Measurements from ENCODE around the gene ZBTB44. TPM values are rescaled to one million over a fixed set of nuclear protein-coding genes. Genes with fewer than 3 reads are reported as not detected.
A peak's percentile ranks its signal among the peaks of the same experiment; 100 is the strongest.

ZBTB44 gene, protein sequence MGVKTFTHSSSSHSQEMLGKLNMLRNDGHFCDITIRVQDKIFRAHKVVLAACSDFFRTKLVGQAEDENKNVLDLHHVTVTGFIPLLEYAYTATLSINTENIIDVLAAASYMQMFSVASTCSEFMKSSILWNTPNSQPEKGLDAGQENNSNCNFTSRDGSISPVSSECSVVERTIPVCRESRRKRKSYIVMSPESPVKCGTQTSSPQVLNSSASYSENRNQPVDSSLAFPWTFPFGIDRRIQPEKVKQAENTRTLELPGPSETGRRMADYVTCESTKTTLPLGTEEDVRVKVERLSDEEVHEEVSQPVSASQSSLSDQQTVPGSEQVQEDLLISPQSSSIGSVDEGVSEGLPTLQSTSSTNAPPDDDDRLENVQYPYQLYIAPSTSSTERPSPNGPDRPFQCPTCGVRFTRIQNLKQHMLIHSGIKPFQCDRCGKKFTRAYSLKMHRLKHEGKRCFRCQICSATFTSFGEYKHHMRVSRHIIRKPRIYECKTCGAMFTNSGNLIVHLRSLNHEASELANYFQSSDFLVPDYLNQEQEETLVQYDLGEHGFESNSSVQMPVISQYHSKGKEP
- total RNA-seq: 10 to 100 TPM; 48.4 to 68.1 (median 65.2) TPM
- 71.3 TPM for total RNA-seq (2013)
- total RNA-seq: 73.8 to 216 (median 117) reads per million in 29 experiments

DNA sequence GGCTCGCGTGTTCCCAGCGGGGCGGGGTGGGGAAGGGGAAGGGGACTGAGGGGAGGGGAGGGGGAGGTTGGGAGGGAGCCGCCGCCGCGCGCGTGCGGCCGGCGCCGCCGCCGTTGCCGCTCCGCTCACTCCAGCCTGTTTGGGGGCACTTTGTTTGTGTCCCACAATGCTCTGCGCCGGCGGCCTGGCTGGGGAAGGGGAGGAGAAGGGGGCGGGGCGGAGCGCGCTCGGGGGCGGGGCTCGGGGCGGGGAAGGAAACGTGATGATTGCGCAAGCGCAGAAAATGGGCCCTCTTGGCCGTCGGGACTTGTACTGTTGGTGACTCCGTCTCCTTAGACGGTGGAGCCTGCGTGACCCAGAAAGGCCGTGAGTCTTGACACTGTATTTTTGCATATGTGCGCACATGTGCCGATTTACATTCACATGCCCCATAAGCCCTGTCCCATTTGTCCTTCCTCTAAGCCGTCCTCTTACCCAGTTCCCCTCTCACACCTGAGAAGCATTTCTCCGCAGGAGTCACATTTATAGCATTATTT, at the start of gene ZBTB44:
Gene ZBTB44 (minus strand): TSS at position 168 of the 536 bp plus-strand sequence. CDS start 53,044 bp downstream, outside the sequence.
- Histone ChIP-seq H3K9me3 (no peaks in the 10 kb centered on the region), H3K36me3 (ENCODE audit: control insufficient read depth in 2 of 2, extremely low read depth in 1 of 2, insufficient read depth in 1 of 2, low read length in 1 of 2) (no peaks in the 10 kb centered on the region), H3K4me1 (ENCODE audit: control insufficient read depth in 1 of 2, extremely low read depth in 1 of 2, insufficient read depth in 2 of 2, low read length in 2 of 2) (peaks cover 16 to 22% of the 10 kb centered on the region in 2 experiments), H3K27me3 (replicated peaks in 1 of 2; ENCODE audit: control insufficient read depth in 2 of 2, extremely low read depth in 1 of 2, insufficient read depth in 2 of 2, low read length in 1 of 2) (no peaks in the 10 kb centered on the region), H3K27ac (ENCODE audit: low read length) (peak within 1 kb of the TSS; percentile 81), H3K4me3 (ENCODE audit: control insufficient read depth in 1 of 2, extremely low read depth in 1 of 2, low read length in 1 of 2) (peak within 1 kb of the TSS; percentile 78 to 89)
- peak within 1 kb of the TSS; percentile 81 to 92 (median 86) for H3K4me3 Mint-ChIP-seq
- H3K27ac Mint-ChIP-seq: peak within 1 kb of the TSS; percentile 96 to 98
- no peaks in the 10 kb centered on the region for H3K27me3 Mint-ChIP-seq
- ChIA-PET CTCF (interaction anchor here in 1 of 2 donors (0.6 to 0.7 kb wide), 4 partner anchors 18 to 228 kb away, joined by 3 to 4 read pairs (median 3); no protein-coding TSS in a partner anchor), POLR2A (interaction anchor here in 1 of 2 donors (0.6 kb wide), 2 partner anchors 118 to 184 kb away, joined by 3 to 5 read pairs; no protein-coding TSS in a partner anchor)
- ATAC-seq (replicated peaks in 1 of 4): peak; percentile 76 to 86 (median 80)
- WGBS (ENCODE audit: insufficient coverage): 0% methylated on average over 14 of the region's 42 CpGs
- H3K36me3 Mint-ChIP-seq: no peaks in the 10 kb centered on the region
- peaks cover 45 to 47% (median 45%) of the 10 kb centered on the region in 3 donors for H3K4me1 Mint-ChIP-seq
- peak; percentile 79 to 95 (median 89) for DNase-seq
- no peaks in the 10 kb centered on the region for H3K9me3 Mint-ChIP-seq

- Mint-ChIP-seq H3K9me3 (peaks cover 13 to 28% (median 19%) of the 10 kb centered on the region in 3 donors), H3K36me3 (peaks cover 4% of the 10 kb centered on the region), H3K4me1 (no peaks in the 10 kb centered on the region), H3K27me3 (no peaks in the 10 kb centered on the region), H3K27ac (no peak overlapping the region), H3K4me3 (no peak overlapping the region)
- no peak for DNase-seq
- ChIA-PET CTCF (interaction anchor here in 1 of 2 donors (0.7 kb wide), 1 partner anchor 199 kb away, joined by 3 read pairs; no protein-coding TSS in a partner anchor), POLR2A (no interaction called here)
- H3K27me3 ChIP-seq (replicated peaks in 1 of 2; ENCODE audit: control insufficient read depth in 2 of 2, extremely low read depth in 1 of 2, insufficient read depth in 2 of 2, low read length in 1 of 2): peaks cover 0 to 3% of the 10 kb centered on the region in 2 experiments
- H3K27ac ChIP-seq (ENCODE audit: low read length): no peak overlapping the region
- H3K4me3 ChIP-seq (ENCODE audit: control insufficient read depth in 1 of 2, extremely low read depth in 1 of 2, low read length in 1 of 2): no peak overlapping the region
- peaks cover 3% of the 10 kb centered on the region for H3K9me3 ChIP-seq
- H3K36me3 ChIP-seq (ENCODE audit: control insufficient read depth in 2 of 2, extremely low read depth in 1 of 2, insufficient read depth in 1 of 2, low read length in 1 of 2): peaks cover 0 to 4% of the 10 kb centered on the region in 2 donors
- no peaks in the 10 kb centered on the region for H3K4me1 ChIP-seq (ENCODE audit: control insufficient read depth in 1 of 2, extremely low read depth in 1 of 2, insufficient read depth in 2 of 2, low read length in 2 of 2)
- no peak for ATAC-seq (replicated peaks in 1 of 4)
Measured at GRCh38 chr11:130359419-130359818, 44.7 kb upstream of the ZBTB44 start.

GRCh38 chr11:130358398-130358797, 43.7 kb upstream of the ZBTB44 start:
- Histone ChIP-seq H3K36me3 (ENCODE audit: control insufficient read depth in 2 of 2, extremely low read depth in 1 of 2, insufficient read depth in 1 of 2, low read length in 1 of 2) (peaks cover 0 to 4% of the 10 kb centered on the region in 2 donors), H3K9me3 (peaks cover 3% of the 10 kb centered on the region), H3K27ac (ENCODE audit: low read length) (no peak overlapping the region), H3K4me3 (ENCODE audit: control insufficient read depth in 1 of 2, extremely low read depth in 1 of 2, low read length in 1 of 2) (no peak overlapping the region), H3K4me1 (ENCODE audit: control insufficient read depth in 1 of 2, extremely low read depth in 1 of 2, insufficient read depth in 2 of 2, low read length in 2 of 2) (no peaks in the 10 kb centered on the region), H3K27me3 (replicated peaks in 1 of 2; ENCODE audit: control insufficient read depth in 2 of 2, extremely low read depth in 1 of 2, insufficient read depth in 2 of 2, low read length in 1 of 2) (peaks cover 0 to 3% of the 10 kb centered on the region in 2 experiments)
- Mint-ChIP-seq H3K27me3 (no peaks in the 10 kb centered on the region), H3K27ac (no peak overlapping the region), H3K36me3 (peaks cover 4% of the 10 kb centered on the region), H3K4me1 (no peaks in the 10 kb centered on the region), H3K9me3 (peaks cover 13 to 29% (median 19%) of the 10 kb centered on the region in 3 donors), H3K4me3 (no peak overlapping the region)
- ChIA-PET POLR2A (no interaction called here), CTCF (no interaction called here)
- no peak for ATAC-seq (replicated peaks in 1 of 4)
- DNase-seq: no peak

DNA sequence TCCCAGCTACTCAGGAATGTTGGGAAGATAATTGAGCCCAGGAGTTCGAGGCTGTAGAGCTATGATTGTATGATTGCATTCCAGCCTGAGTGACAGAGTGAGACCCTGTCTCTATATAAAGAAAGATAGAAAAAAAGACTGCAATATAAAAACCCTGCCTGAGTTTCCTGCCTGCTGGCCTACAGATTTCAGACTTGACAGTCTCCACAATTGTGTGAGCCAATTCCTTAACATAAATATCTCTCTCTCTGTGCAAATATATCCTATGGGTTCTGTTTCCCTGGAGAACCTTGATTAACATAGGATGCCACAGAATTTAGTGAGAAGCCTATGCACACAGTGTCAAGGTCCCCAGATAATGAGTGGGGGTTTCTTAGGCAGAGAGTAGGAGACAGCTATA, 32.5 kb upstream of the ZBTB44 start:
- Histone ChIP-seq H3K4me3 (ENCODE audit: control insufficient read depth in 1 of 2, extremely low read depth in 1 of 2, low read length in 1 of 2) (no peak overlapping the region), H3K27ac (ENCODE audit: low read length) (no peak overlapping the region), H3K36me3 (ENCODE audit: control insufficient read depth in 2 of 2, extremely low read depth in 1 of 2, insufficient read depth in 1 of 2, low read length in 1 of 2) (no peaks in the 10 kb centered on the region), H3K4me1 (ENCODE audit: control insufficient read depth in 1 of 2, extremely low read depth in 1 of 2, insufficient read depth in 2 of 2, low read length in 2 of 2) (no peaks in the 10 kb centered on the region), H3K27me3 (replicated peaks in 1 of 2; ENCODE audit: control insufficient read depth in 2 of 2, extremely low read depth in 1 of 2, insufficient read depth in 2 of 2, low read length in 1 of 2) (no peaks in the 10 kb centered on the region), H3K9me3 (no peaks in the 10 kb centered on the region)
- H3K4me3 Mint-ChIP-seq: no peak overlapping the region
- DNase-seq: no peak
- no peaks in the 10 kb centered on the region for H3K4me1 Mint-ChIP-seq
- H3K27me3 Mint-ChIP-seq: no peaks in the 10 kb centered on the region
- ChIA-PET CTCF (no interaction called here), POLR2A (no interaction called here)
- H3K9me3 Mint-ChIP-seq: peaks cover 0 to 5% (median 0%) of the 10 kb centered on the region in 3 donors
- peaks cover 4% of the 10 kb centered on the region for H3K36me3 Mint-ChIP-seq
- no peak overlapping the region for H3K27ac Mint-ChIP-seq
- no CpG with 5 or more reads among the region's 1 CpG for WGBS (ENCODE audit: insufficient coverage)
- no peak for ATAC-seq (replicated peaks in 1 of 4)

GRCh38 chr11:130344841-130345240, 30.1 kb upstream of the ZBTB44 start:
- H3K4me1 Mint-ChIP-seq: peaks cover 9 to 14% (median 10%) of the 10 kb centered on the region in 3 donors
- no peaks in the 10 kb centered on the region for H3K27me3 Mint-ChIP-seq
- WGBS (ENCODE audit: insufficient coverage): no CpG with 5 or more reads among the region's 1 CpG
- Histone ChIP-seq H3K36me3 (ENCODE audit: control insufficient read depth in 2 of 2, extremely low read depth in 1 of 2, insufficient read depth in 1 of 2, low read length in 1 of 2) (no peaks in the 10 kb centered on the region), H3K27ac (ENCODE audit: low read length) (no peak overlapping the region), H3K4me3 (ENCODE audit: control insufficient read depth in 1 of 2, extremely low read depth in 1 of 2, low read length in 1 of 2) (no peak overlapping the region), H3K27me3 (replicated peaks in 1 of 2; ENCODE audit: control insufficient read depth in 2 of 2, extremely low read depth in 1 of 2, insufficient read depth in 2 of 2, low read length in 1 of 2) (no peaks in the 10 kb centered on the region), H3K9me3 (no peaks in the 10 kb centered on the region), H3K4me1 (ENCODE audit: control insufficient read depth in 1 of 2, extremely low read depth in 1 of 2, insufficient read depth in 2 of 2, low read length in 2 of 2) (peaks cover 0 to 16% of the 10 kb centered on the region in 2 experiments)
- H3K4me3 Mint-ChIP-seq: no peak overlapping the region
- peaks cover 4% of the 10 kb centered on the region for H3K36me3 Mint-ChIP-seq
- peaks cover 9 to 19% (median 9%) of the 10 kb centered on the region in 3 donors for H3K9me3 Mint-ChIP-seq
- ChIA-PET POLR2A (no interaction called here), CTCF (interaction anchor here in 1 of 2 donors (0.7 kb wide), 1 partner anchor 27 kb away, joined by 5 read pairs; no protein-coding TSS in a partner anchor)
- H3K27ac Mint-ChIP-seq: no peak overlapping the region
- ATAC-seq (replicated peaks in 1 of 4): no peak
- no peak for DNase-seq

DNA sequence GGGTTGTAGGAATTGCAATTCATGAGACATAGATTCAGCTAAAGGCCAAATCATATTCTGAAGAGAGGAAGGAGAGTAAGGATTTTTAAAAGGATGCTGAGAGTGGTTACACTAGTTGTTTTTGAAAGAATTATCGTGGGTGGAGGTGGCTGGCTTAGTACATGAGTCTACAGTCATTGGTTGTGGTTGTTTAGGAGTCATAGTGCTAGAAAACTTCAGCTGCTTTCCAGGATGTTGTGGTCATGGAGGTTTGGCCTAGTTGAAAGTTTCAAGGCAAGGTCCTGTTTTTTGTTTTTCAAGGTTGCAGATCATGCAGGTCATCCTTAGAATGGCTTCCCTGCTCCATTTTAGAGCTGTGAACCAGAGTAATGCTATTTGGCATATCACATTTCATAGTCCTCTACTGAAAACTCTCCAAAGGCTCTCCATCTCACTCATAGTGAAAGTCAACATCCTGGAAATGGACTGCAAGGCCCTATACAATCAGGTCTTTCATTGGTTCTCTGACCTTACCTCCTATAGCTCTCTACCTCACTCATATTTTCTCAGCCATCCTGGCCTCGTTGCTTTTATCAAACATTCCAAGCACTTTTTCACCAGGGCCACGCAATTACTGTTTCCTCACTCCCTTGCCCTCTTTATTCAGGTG, 26.1 kb upstream of the ZBTB44 start:
- peaks cover 9 to 21% (median 14%) of the 10 kb centered on the region in 3 donors for H3K4me1 Mint-ChIP-seq
- H3K9me3 Mint-ChIP-seq: peaks cover 9 to 22% (median 9%) of the 10 kb centered on the region in 3 donors
- Histone ChIP-seq H3K27me3 (replicated peaks in 1 of 2; ENCODE audit: control insufficient read depth in 2 of 2, extremely low read depth in 1 of 2, insufficient read depth in 2 of 2, low read length in 1 of 2) (no peaks in the 10 kb centered on the region), H3K9me3 (no peaks in the 10 kb centered on the region), H3K4me1 (ENCODE audit: control insufficient read depth in 1 of 2, extremely low read depth in 1 of 2, insufficient read depth in 2 of 2, low read length in 2 of 2) (peaks cover 0 to 24% of the 10 kb centered on the region in 2 experiments), H3K4me3 (ENCODE audit: control insufficient read depth in 1 of 2, extremely low read depth in 1 of 2, low read length in 1 of 2) (no peak overlapping the region), H3K27ac (ENCODE audit: low read length) (peak overlapping the region; percentile 50), H3K36me3 (ENCODE audit: control insufficient read depth in 2 of 2, extremely low read depth in 1 of 2, insufficient read depth in 1 of 2, low read length in 1 of 2) (no peaks in the 10 kb centered on the region)
- 51% methylated on average over 3 of the region's 3 CpGs for WGBS (ENCODE audit: insufficient coverage)
- peaks cover 8% of the 10 kb centered on the region for H3K36me3 Mint-ChIP-seq
- H3K4me3 Mint-ChIP-seq: no peak overlapping the region
- DNase-seq: peak in 16 of 35 experiments; percentile 1 to 57 (median 10)
- H3K27ac Mint-ChIP-seq: peak overlapping the region; percentile 13 to 51
- POLR2A ChIA-PET: no interaction called here
- peak; percentile 48 to 91 (median 57) for ATAC-seq (replicated peaks in 1 of 4)
- H3K27me3 Mint-ChIP-seq: no peaks in the 10 kb centered on the region
- CTCF ChIA-PET: interaction anchor here (0.6 to 0.8 kb wide), 2 partner anchors 91 to 462 kb away, joined by 3 read pairs; no protein-coding TSS in a partner anchor

Measured in T-cell (primary cell).